Germinal center (tissue), 1 donor: ENCODE measurements around the gene ADPRHL1.

Experiments used
- DNase-seq: peaks from one replicate; pipeline ENCODE4 v3.0.0; 2012; ENCODE audit warnings: mixed read lengths, low spot score

The ADPRHL1 gene

DNA sequence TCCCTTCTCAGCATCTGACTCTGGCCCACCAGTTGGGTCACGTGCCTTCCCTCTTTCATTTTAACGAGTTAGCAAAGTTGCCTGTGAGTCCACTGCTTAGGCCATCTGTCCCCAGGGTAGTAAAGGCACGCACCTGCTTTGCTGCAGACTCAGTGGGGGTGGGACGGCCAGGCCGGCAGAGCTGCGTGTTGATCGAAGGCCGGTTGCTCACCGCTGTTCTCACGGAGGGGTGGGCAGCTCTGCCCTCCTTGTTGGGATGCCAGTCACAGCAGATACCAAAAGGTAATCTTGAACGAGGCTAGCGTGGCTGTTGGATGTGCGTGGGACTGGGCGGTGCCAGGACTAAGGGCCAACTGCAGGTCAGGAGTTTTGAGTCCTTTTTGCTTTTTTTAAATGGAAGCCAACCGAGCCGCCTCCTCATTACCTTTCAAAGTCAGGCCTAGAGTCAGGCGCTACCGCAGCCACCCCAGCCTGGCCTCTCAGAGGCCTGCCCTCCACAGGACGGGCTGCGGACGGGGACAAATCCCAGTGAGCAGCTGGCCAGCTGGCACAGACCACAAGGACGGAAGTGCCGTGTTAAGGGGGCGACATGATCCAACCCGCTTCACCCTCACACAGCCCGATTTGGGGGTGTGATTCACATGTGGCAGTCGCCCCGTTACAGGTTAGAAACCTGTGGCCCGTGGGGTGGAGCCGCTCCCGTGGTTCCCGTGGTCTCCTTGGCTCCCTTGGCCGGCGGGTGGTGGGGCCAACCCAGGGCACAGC is 20.6 kb downstream of the ADPRHL1 start:
- no peak for DNase-seq

- DNase-seq = no peak
These were observed 22.1 kb downstream of the ADPRHL1 start for GRCh38 chr13:113431171-113431570.

GRCh38 chr13:113430378-113431110 is 22.7 kb downstream of the ADPRHL1 start:
- no peak for DNase-seq

DNA sequence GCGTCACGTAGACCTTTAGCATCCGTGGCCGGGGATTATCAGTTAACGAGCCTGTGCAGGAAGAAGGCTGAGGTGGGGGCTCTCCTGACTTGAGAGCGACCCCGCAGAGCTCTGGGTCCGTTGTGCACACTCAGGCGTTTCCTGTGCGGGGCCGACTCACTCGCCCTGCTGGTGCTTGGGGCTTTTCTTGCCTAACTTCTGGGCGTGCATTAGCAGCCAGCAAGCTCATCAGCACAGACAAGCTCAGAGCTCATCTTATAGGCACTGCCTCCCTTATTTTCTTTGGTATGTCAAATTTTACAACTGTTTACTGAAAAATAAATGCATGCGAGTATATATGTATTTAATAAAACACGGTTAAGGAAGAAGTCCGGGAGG is 23.7 kb downstream of the ADPRHL1 start:
- no peak for DNase-seq

- DNase-seq = no peak
These were observed 24.2 kb downstream of the ADPRHL1 start for GRCh38 chr13:113428871-113429607.

DNA sequence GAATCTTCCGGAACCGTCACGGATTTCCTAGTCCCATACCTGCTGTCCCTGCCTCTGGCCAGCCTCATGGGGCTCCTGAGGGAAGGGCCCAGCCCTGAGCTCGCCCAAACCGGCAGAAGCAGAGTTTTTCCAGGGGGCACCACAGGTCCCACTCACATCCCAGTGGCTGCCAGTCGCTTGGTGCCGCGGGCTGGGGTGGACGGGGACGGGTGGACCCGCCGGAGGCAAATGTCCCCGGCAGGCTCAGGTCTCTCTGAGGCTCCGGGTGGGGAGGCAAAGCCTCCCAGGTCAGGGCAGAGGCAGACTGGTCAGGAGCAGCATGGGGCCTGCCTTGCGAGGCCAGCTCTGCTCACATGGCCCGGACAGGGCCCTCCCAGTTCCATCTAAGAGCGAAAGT is 24.8 kb downstream of the ADPRHL1 start:
- no peak for DNase-seq

DNA sequence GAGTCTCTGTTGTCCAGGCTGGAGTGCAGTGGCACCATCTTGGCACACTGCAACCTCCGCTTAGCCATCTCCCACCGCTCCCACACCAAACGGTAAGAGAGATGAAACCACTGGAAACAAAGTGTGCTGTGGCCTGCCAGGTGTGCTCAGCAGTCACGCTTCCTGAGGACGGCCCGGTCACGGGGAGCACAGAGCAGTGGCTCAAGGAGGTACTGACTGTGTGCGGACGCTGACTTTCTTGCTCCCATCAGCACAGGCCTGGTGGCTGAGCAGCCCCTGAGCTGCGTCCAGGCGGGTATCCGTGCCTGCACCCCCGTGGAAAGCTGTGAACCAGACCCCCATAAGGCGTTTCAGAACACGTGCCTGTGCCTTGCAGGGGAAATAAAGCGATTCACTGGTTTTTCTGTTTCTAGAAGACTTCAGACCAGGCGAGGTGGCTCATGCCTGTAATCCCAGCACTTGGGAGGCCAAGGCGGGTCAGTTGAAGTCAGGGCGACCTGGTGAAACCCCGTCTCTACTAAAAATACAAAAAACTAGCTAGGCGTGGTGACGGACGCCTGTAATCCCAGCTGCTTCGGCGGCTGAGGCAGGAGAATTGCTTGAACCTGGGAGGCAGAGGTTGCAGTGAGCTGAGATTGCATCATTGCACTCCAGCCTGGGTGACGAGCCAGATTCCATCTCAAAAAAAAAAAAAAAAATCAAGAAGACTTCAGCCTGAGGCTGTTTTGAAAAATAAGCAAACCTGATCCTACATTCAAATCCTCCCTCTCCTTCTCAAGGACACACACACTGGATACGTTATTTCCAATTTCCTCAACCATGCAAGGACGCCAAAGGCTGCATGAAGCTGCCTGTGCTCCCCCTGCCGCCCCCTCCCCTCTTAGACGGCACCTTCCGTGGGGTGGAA is 25.5 kb downstream of the ADPRHL1 start:
- DNase-seq = no peak

- DNase-seq = no peak
These were observed 26.7 kb downstream of the ADPRHL1 start for GRCh38 chr13:113426591-113426986.

GRCh38 chr13:113425941-113426590 is 27.2 kb downstream of the ADPRHL1 start:
- no peak for DNase-seq

GRCh38 chr13:113423520-113424163 is 29.6 kb downstream of the ADPRHL1 start:
- DNase-seq = no peak

DNA sequence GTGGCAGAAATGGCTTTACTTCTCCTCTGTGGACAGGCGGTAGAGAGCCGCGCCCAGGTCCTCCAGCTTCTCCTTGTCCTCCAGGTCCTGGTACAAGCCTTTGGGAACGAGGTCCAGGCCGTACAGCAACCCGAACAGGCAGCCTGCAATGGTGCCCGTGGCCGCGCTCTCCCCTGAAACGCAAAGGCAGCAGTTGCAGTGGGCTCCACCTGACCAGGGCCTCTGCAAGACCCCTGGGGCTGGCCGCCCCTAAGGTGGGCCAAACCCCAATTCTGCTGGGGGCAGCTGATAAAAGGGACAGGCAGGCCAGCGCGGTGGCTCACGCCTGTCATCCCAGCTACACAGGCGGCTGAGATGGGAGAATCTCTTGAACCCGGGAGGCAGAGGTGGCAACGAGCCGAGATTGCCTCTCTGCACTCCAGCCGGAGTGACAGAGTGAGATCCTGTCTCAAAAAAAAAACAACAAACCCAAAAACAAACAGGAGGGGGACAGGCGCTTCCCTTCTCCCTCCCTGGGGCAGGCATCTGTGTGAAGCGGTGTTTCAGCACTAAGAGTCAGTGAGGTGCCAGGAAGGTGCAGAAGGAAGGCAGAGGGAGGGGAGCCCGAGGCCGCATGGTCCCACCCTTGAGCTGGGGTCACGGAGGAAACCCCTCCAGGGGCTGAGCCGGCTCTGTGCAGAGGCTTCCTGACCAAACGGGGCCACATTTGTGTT is 30.3 kb downstream of the ADPRHL1 start:
- no peak for DNase-seq

DNA sequence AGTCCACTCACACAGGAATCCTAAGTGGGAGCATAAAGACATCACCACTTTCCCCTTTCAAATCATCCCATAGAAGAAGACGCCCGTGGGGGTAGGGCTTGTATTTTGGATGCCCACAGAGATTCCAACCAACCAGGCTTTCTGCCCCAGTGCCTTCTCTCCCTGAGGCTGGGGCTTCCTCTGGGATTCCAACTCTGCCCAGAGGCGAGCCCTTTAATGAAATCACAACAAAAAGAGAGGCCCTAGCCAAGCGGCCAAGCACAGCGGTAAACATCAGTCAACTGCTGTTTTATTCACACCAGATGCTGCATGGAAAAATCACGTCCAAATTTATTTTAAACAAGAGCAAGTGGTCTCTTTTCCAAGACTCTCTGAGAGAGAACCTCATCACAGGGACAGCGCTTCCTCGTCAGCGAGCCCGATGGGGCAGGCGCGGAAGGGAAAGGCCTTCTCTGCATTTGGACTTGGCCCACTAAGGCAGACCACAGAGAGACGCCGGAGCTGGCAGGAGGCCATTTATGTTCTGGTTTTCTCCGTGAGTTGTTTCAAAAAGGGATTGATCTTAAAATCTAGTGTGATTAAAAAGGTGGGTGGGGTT is 31.5 kb downstream of the ADPRHL1 start:
- DNase-seq = no peak

GRCh38 chr13:113420833-113421600 is 32.3 kb downstream of the ADPRHL1 start:
- no peak for DNase-seq

DNA sequence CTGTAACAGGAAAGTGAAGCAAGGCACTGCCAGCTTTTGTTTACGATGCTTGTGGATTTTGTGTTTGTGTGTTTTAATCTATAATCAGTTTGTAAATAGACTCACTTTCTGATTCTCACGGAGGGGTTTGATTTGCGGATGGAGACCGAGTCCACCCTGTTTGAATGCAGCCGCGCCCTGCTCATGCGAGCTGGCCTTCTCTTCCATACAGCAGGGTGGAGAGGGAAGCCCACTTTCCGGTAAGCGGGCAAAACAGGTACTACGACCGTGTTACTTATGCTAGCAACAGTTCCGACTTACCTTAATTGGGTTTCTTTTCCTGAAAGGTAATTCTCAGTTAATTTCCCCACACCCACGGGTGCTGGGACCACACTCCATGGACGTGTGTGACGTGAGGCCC is 33.1 kb downstream of the ADPRHL1 start:
- DNase-seq = no peak

DNA sequence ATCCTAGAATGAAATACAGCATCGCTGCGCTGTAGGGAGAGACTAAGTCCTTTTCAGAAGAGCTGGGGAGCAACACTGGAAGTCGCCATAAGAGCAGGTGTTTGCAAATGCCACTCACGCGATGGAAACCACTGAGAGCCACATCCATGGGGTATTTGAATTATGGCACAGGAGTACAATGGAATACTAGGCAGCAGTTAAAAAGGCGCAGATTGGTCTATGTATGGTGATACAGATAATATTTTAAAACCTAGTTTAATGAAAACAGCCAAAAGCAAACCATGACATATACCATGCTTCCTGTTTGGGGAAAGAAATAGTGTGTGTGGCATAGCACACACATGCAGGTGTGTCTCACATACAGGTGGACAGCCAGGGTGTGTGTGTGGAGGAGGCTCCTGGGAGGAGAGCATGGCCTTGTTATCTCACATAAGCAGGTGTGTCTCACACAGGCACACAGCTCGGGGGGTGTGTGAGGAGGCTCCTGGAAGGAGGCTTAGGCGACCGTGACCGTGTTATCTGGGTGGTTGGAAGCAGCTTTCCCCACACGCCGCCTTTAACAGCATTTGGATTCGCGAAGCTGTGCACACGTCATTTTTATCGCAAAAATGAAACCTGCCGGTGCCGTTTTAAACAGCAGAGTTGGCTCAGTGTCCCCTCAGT is 33.6 kb downstream of the ADPRHL1 start:
- no peak for DNase-seq

- DNase-seq = no peak
These were observed 34.6 kb downstream of the ADPRHL1 start for GRCh38 chr13:113418722-113419049.

DNA sequence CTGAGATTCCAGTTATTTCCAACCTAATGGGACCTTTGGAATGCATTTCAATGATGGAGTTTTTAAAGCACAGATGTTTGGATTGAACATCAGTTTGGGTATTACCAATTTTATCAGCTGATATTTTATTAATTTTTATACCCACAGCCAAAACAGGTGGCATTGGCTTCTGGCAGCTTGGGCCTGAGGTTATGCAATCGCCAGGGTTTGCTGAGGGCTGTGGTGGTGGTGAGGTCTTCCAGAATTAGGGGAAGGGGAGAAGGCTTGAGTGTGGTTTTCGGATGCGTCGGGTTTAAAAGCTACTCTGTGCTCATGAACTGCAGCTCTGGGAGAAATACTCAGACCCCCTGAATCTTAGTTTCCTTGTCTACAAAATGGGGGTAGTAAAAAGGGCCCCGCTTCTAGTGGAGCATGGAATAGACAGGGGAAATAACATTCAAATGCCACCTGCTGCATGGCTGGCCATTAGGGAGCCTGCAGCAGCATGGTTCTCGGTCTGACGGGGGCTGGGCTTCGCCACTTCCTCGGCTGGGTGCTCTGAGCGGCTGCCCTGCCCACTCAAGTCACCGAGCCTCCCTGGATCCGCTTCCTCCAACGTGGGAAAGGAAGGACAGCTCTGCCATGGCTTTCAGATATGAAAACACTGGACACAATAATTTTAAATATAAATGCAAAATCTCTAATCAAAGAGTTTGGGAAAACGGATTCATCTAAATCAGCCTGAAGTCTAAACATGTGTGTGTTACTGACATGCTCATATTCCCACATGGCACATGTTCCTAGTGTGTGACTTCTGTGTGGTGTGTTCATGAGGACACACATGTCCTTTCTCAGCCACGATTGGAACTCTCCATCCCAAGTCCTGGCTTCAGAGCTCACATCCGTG is 35.2 kb downstream of the ADPRHL1 start:
- DNase-seq = no peak
